ENCODE results near the gene QPCT. TPM values are rescaled to one million over a fixed set of nuclear protein-coding genes. Genes with fewer than 3 reads are reported as not detected.
"Not testable (repeated sequence)": the region's sequence is repeated elsewhere in the genome, so short reads cannot be mapped to it uniquely, and the experiment has no call there.

Gene QPCT
- total and polyA plus RNA-seq, 2 donors from 2014 or later = 10.4 to 16.6 TPM

GRCh38 chr2:37378411-37378810 lies 34.0 kb downstream of the QPCT start:
- Histone ChIP-seq H3K36me3 (ENCODE audit: control insufficient read depth in 2 of 3, insufficient read depth in 3 of 3, low read length in 3 of 3) (no peaks in the 10 kb centered on the region), H3K4me1 (ENCODE audit: control insufficient read depth in 2 of 3, insufficient read depth in 2 of 3, low read depth in 1 of 3, low read length in 3 of 3) (no peaks in the 10 kb centered on the region), H3K9me3 (ENCODE audit: control insufficient read depth in 2 of 3, insufficient read depth in 1 of 3, low read length in 3 of 3) (no peaks in the 10 kb centered on the region), H3K9ac (ENCODE audit: low read length in 3 of 3) (no peak overlapping the region), H3K4me3 (ENCODE audit: low read length in 3 of 3) (no peak overlapping the region), H3K27me3 (ENCODE audit: control insufficient read depth, insufficient read depth, low read length) (no peaks in the 10 kb centered on the region), H3K27ac (ENCODE audit: low read depth in 2 of 2, low read length in 2 of 2) (no peak overlapping the region)
- no peak for TF ChIP-seq CTCF (IDR thresholded peaks at IDR 0.05; ENCODE audit: borderline replicate concordance, extremely low read depth, insufficient read depth)
- DNase-seq (no peak), FAIRE-seq (no peak)
- intact Hi-C loops (cut with DNase I) = no loop called here

GRCh38 chr2:37379881-37380296 lies 35.5 kb downstream of the QPCT start:
- Histone ChIP-seq H3K36me3 (ENCODE audit: control insufficient read depth in 2 of 3, insufficient read depth in 3 of 3, low read length in 3 of 3) (no peaks in the 10 kb centered on the region), H3K9me3 (ENCODE audit: control insufficient read depth in 2 of 3, insufficient read depth in 1 of 3, low read length in 3 of 3) (no peaks in the 10 kb centered on the region), H3K4me3 (ENCODE audit: low read length in 3 of 3) (no peak overlapping the region), H3K9ac (ENCODE audit: low read length in 3 of 3) (no peak overlapping the region), H3K27me3 (ENCODE audit: control insufficient read depth, insufficient read depth, low read length) (no peaks in the 10 kb centered on the region), H3K4me1 (ENCODE audit: control insufficient read depth in 2 of 3, insufficient read depth in 2 of 3, low read depth in 1 of 3, low read length in 3 of 3) (no peaks in the 10 kb centered on the region), H3K27ac (ENCODE audit: low read depth in 2 of 2, low read length in 2 of 2) (no peak overlapping the region)
- FAIRE-seq (no peak), DNase-seq (no peak)
- no peak for TF ChIP-seq CTCF (IDR thresholded peaks at IDR 0.05; ENCODE audit: borderline replicate concordance, extremely low read depth, insufficient read depth)
- intact Hi-C loops (cut with DNase I) = no loop called here

GRCh38 chr2:37380787-37381186 lies 36.4 kb downstream of the QPCT start:
- H3K27me3 ChIP-seq (ENCODE audit: control insufficient read depth, insufficient read depth, low read length); intact Hi-C loops (cut with DNase I); H3K9me3 ChIP-seq (ENCODE audit: control insufficient read depth in 2 of 3, insufficient read depth in 1 of 3, low read length in 3 of 3); DNase-seq; H3K36me3 ChIP-seq (ENCODE audit: control insufficient read depth in 2 of 3, insufficient read depth in 3 of 3, low read length in 3 of 3); H3K4me3 ChIP-seq (ENCODE audit: low read length in 3 of 3); H3K4me1 ChIP-seq (ENCODE audit: control insufficient read depth in 2 of 3, insufficient read depth in 2 of 3, low read depth in 1 of 3, low read length in 3 of 3); FAIRE-seq; H3K27ac ChIP-seq (ENCODE audit: low read depth in 2 of 2, low read length in 2 of 2); H3K9ac ChIP-seq (ENCODE audit: low read length in 3 of 3): not testable (repeated sequence)

GRCh38 chr2:37384261-37384660 lies 39.8 kb downstream of the QPCT start:
- H3K27ac ChIP-seq (ENCODE audit: low read depth in 2 of 2, low read length in 2 of 2); DNase-seq; H3K36me3 ChIP-seq (ENCODE audit: control insufficient read depth in 2 of 3, insufficient read depth in 3 of 3, low read length in 3 of 3); H3K4me1 ChIP-seq (ENCODE audit: control insufficient read depth in 2 of 3, insufficient read depth in 2 of 3, low read depth in 1 of 3, low read length in 3 of 3); H3K27me3 ChIP-seq (ENCODE audit: control insufficient read depth, insufficient read depth, low read length); H3K4me3 ChIP-seq (ENCODE audit: low read length in 3 of 3); H3K9ac ChIP-seq (ENCODE audit: low read length in 3 of 3); intact Hi-C loops (cut with DNase I); H3K9me3 ChIP-seq (ENCODE audit: control insufficient read depth in 2 of 3, insufficient read depth in 1 of 3, low read length in 3 of 3); FAIRE-seq: not testable (repeated sequence)
